Endothelial cell of umbilical vein (primary cell): ENCODE measurements around the gene RPAP3. TPM values are rescaled to one million over a fixed set of nuclear protein-coding genes. Genes with fewer than 3 reads are reported as not detected.

Experiments used
- BruUV-seq: library from RNA; stranded (reverse); fragments of 400-500 nt; replicated peaks from 2 replicates; lab custom pipeline; 2021; lab: Mats Ljungman, UMichigan
- CTCF ChIA-PET: fragments of 300-600, 350-600 bp; sonication (Branson Sonifier 250); formaldehyde crosslinking; loops from one replicate; lab custom pipeline; 2021; ENCODE audit warnings: antibody characterized with exemption, inconsistent platforms; lab: Charles Lee
- POLR2A ChIA-PET: fragments of 300-600, 350-600 bp; sonication (Branson Sonifier 250); formaldehyde crosslinking; loops from one replicate; lab custom pipeline; 2021; ENCODE audit warnings: antibody characterized with exemption, inconsistent platforms; lab: Charles Lee
- DNase-seq: peaks from one replicate; pipeline ENCODE4 v3.0.0-alpha.2; 2011; ENCODE audit warnings: low read depth, low spot score
- FAIRE-seq: peaks from 2 replicates; lab custom pipeline; 2011; peaks lifted over from hg19 to GRCh38; lab: Jason Lieb, UNC
- H2AFZ ChIP-seq: 2 replicates; pipeline ENCODE4 v1.6.0; 2012; ENCODE audit warnings: low read depth, low read length, control low read depth, inconsistent platforms
- H3K27ac ChIP-seq: 2 replicates; pipeline ENCODE4 v1.5.1; 2011; ENCODE audit warnings: low read depth, mild to moderate bottlenecking, control low read depth, low read length, moderate library complexity; ENCODE audit not compliant: insufficient read depth
- H3K27me3 ChIP-seq, 2 experiments: 2 replicates each; pipeline versions ENCODE4 v1.6.0 to v1.6.1; 2011; ENCODE audit warnings: low read length in 2 of 2, mixed read lengths in 1 of 2; ENCODE audit not compliant: control insufficient read depth in 2 of 2, insufficient read depth in 2 of 2
- H3K36me3 ChIP-seq, 2 experiments: 2 replicates in 1 of 2; 3 replicates in 1 of 2; pipeline ENCODE4 v1.5.1; 2011; ENCODE audit warnings: low read length in 2 of 2, mild to moderate bottlenecking in 1 of 2, moderate library complexity in 1 of 2; ENCODE audit not compliant: control insufficient read depth in 2 of 2, insufficient read depth in 2 of 2; ENCODE audit errors: extremely low read depth in 1 of 2
- H3K4me1 ChIP-seq: 3 replicates; pipeline ENCODE4 v1.5.1; 2011; ENCODE audit warnings: mild to moderate bottlenecking, low read length; ENCODE audit not compliant: control insufficient read depth, insufficient read depth; ENCODE audit errors: extremely low read depth
- H3K4me2 ChIP-seq: 2 replicates; pipeline ENCODE4 v1.6.1; 2011; ENCODE audit warnings: low read length, control low read depth, mixed read lengths; ENCODE audit not compliant: insufficient read depth
- H3K4me3 ChIP-seq, 3 experiments: fragments of 200-600 bp in 1 of 3; sonication (generic), shearing (Covaris generic) in 1 of 3; replicated peaks in 1 of 3; 2 replicates each; pipeline ENCODE4 v1.5.1; 2011 to 2016; ENCODE audit warnings: control low read depth in 3 of 3, low read length in 3 of 3, mild to moderate bottlenecking in 2 of 3, inconsistent platforms in 1 of 3, low read depth in 1 of 3, moderate library complexity in 1 of 3; ENCODE audit not compliant: insufficient read depth in 1 of 3
- H3K79me2 ChIP-seq: 2 replicates; pipeline ENCODE4 v1.6.0; 2012; ENCODE audit warnings: low read length, inconsistent platforms; ENCODE audit not compliant: control insufficient read depth, insufficient read depth
- H3K9ac ChIP-seq: replicated peaks from 2 replicates; pipeline ENCODE3; 2011; ENCODE audit warnings: low read length, control low read depth; ENCODE audit not compliant: insufficient read depth; ENCODE audit errors: extremely low read depth
- H3K9me1 ChIP-seq: replicated peaks from 3 replicates; pipeline ENCODE4 v1.6.0; 2011; ENCODE audit warnings: mild to moderate bottlenecking, low read length; ENCODE audit not compliant: control insufficient read depth, insufficient read depth; ENCODE audit errors: extremely low read depth
- H3K9me3 ChIP-seq: replicated peaks from 2 replicates; pipeline ENCODE4 v1.5.1; 2012; ENCODE audit warnings: low read length, inconsistent platforms; ENCODE audit not compliant: control insufficient read depth, insufficient read depth
- H4K20me1 ChIP-seq: replicated peaks from 2 replicates; pipeline ENCODE3; 2011; ENCODE audit warnings: mild to moderate bottlenecking, low read length; ENCODE audit not compliant: control insufficient read depth, insufficient read depth; ENCODE audit errors: extremely low read depth
- CTCF ChIP-seq, 2 donors: IDR thresholded peaks; 1 replicate in 1 of 2; 2 replicates in 1 of 2; pipeline ENCODE4 v1.5.1; 2011; ENCODE audit warnings: low read length in 2 of 2, mild to moderate bottlenecking in 2 of 2, moderate library complexity in 2 of 2, control low read depth in 1 of 2, inconsistent platforms in 1 of 2, low read depth in 1 of 2; ENCODE audit not compliant: insufficient read depth in 1 of 2; ENCODE audit errors: extremely low read depth in 1 of 2
- EZH2 ChIP-seq: IDR thresholded peaks from 2 replicates; pipeline ENCODE4 v1.6.1; 2012; ENCODE audit warnings: borderline replicate concordance, low read depth, mild to moderate bottlenecking, moderate library complexity, low read length, inconsistent platforms; ENCODE audit not compliant: severe bottlenecking
- FOS ChIP-seq: IDR thresholded peaks from 2 replicates; pipeline ENCODE4 v1.6.1; 2011; ENCODE audit warnings: mild to moderate bottlenecking, low read length, moderate library complexity, borderline replicate concordance; ENCODE audit not compliant: insufficient read depth
- GATA2 ChIP-seq: IDR thresholded peaks from 2 replicates; pipeline ENCODE4 v1.7.0; 2011; ENCODE audit warnings: low read depth, mild to moderate bottlenecking, moderate library complexity, mixed read lengths, low read length; ENCODE audit not compliant: insufficient read length, insufficient read depth
- JUN ChIP-seq: IDR thresholded peaks from 2 replicates; pipeline ENCODE4 v1.6.1; 2011; ENCODE audit warnings: borderline replicate concordance, low read depth; ENCODE audit not compliant: insufficient read length, insufficient read depth
- MAX ChIP-seq: IDR thresholded peaks from 2 replicates; pipeline ENCODE4 v1.6.1; 2011; ENCODE audit not compliant: insufficient read depth, insufficient read length
- MYC ChIP-seq: IDR thresholded peaks from one replicate; pipeline ENCODE4 v1.6.1; 2011; ENCODE audit warnings: mild to moderate bottlenecking, low read depth, low read length
- POLR2A ChIP-seq: IDR thresholded peaks from 2 replicates; pipeline ENCODE4 v1.6.1; 2012; ENCODE audit warnings: low read depth, mild to moderate bottlenecking, control low read depth, low read length
- dilution Hi-C: fragments of 300-500 bp; cut with MboI; formaldehyde crosslinking; loops from one replicate; pipeline ENCODE4 v1.15.0; 2019; ENCODE audit warnings: low sequenced_read_pairs; ENCODE audit not compliant: extremely low pct_ligation_motif_present
- intact Hi-C: fragments of 100-400 bp; cut with micrococcal nuclease; formaldehyde crosslinking; loops from one replicate; pipeline ENCODE4 v1.10.0; 2022
- polyA plus RNA-seq, 4 experiments: library from polyadenylated mRNA; depleted of rRNA in 3 of 4; stranded (reverse) in 3 of 4; unstranded in 1 of 4; fragments of >200 nt; gene quantifications; 2 replicates each; pipeline versions ENCODE4 v1.2.1 to v1.2.3, GENCODE V29; 2011 to 2012; ENCODE audit warnings: missing spikeins in 1 of 4
- total RNA-seq: library from RNA; stranded (reverse); gene quantifications from 2 replicates; pipeline ENCODE4 v1.2.3, GENCODE V29; 2021

The RPAP3 gene
- total and polyA plus RNA-seq, 2 donors (not counting 3 experiments of a cell fraction or from before 2014, with no cell fraction given) = 3.9 to 29.8 TPM

GRCh38 chr12:47710278-47710677 is 4.4 kb upstream of the RPAP3 start:
- FAIRE-seq (no peak), DNase-seq (no peak)
- TF ChIP-seq EZH2 = no peak
- no peak for TF ChIP-seq POLR2A
- no peak for TF ChIP-seq MAX
- TF ChIP-seq FOS = no peak
- no peak for TF ChIP-seq JUN
- TF ChIP-seq MYC = no peak
- no peak for TF ChIP-seq CTCF (IDR thresholded peaks at IDR 0.05; ENCODE audit: extremely low read depth in 1 of 2, insufficient read depth in 1 of 2, low read depth in 1 of 2, low read length in 2 of 2)
- TF ChIP-seq GATA2 = no peak
- CTCF ChIA-PET = interaction anchor here (1.1 to 11.5 kb wide), 5 partner anchors 58 to 129 kb away, joined by 3 to 172 read pairs (median 55); partner anchors contain the start of gene SLC48A1
- dilution Hi-C loops = no loop called here
- Histone ChIP-seq H3K9me1 (no peaks in the 10 kb centered on the region), H3K4me3 (no peak overlapping the region), H4K20me1 (no peaks in the 10 kb centered on the region), H2AFZ (no peak overlapping the region), H3K27ac (no peak overlapping the region), H3K27me3 (no peaks in the 10 kb centered on the region), H3K79me2 (peaks cover 5% of the 10 kb centered on the region), H3K36me3 (no peaks in the 10 kb centered on the region), H3K9me3 (no peaks in the 10 kb centered on the region), H3K4me1 (peaks cover 7% of the 10 kb centered on the region), H3K4me2 (no peak overlapping the region), H3K9ac (no peak overlapping the region)
- no TSS peak for BruUV-seq
- POLR2A ChIA-PET = no interaction called here
- intact Hi-C loops = loop anchor here (10.0 kb wide), 1 partner anchor 445 kb away; the partner anchor contains the start of gene ASB8
